Right lobe of liver (tissue), 6 donors: Measurements from ENCODE around the gene SPAAR. TPM values are rescaled to one million over a fixed set of nuclear protein-coding genes. Genes with fewer than 3 reads are reported as not detected.

Experiments
- ATAC-seq, 4 donors: fragments of 200-7000 bp; cut with Tn5 transposase; one replicate each; pipeline ENCODE4 v1.9.1; 2020; ENCODE audit warnings: mild to moderate bottlenecking in 4 of 4, moderate library complexity in 4 of 4
- DNase-seq, 3 donors: peaks; one replicate each; pipeline ENCODE4 v3.0.0-alpha.2; 2020
- H3K27ac ChIP-seq, 3 donors: fragments of 200-600 bp; one replicate each; pipeline ENCODE4 v1.8.0; 2022
- H3K27me3 ChIP-seq, 2 donors: fragments of 200-600 bp; one replicate each; pipeline ENCODE4 v1.8.0; 2022
- H3K36me3 ChIP-seq, 4 donors: fragments of 200-600 bp; sonication (generic) in 1 of 4; one replicate each; pipeline versions ENCODE4 v1.5.1 to v1.8.0; 2017 to 2022; ENCODE audit warnings: control low read depth in 1 of 4
- H3K4me1 ChIP-seq, 4 donors: fragments of 200-600 bp; sonication (generic) in 1 of 4; one replicate each; pipeline versions ENCODE4 v1.5.1 to v1.8.0; 2017 to 2022; ENCODE audit warnings: control low read depth in 1 of 4
- H3K4me3 ChIP-seq, 3 donors: fragments of 200-600 bp; one replicate each; pipeline ENCODE4 v1.8.0; 2022
- H3K9me3 ChIP-seq, 4 donors: fragments of 200-600 bp; sonication (generic) in 1 of 4; one replicate each; pipeline versions ENCODE4 v1.5.1 to v1.8.0; 2017 to 2022; ENCODE audit warnings: control low read depth in 1 of 4
- CTCF ChIP-seq, 4 donors: fragments of 200-600 bp in 3 of 4; fragments of 450-650 bp in 1 of 4; IDR thresholded peaks; one replicate each; pipeline versions ENCODE4 v1.5.1 to v1.8.0; 2016 to 2022; ENCODE audit warnings: antibody characterized with exemption in 4 of 4, mild to moderate bottlenecking in 2 of 4
- POLR2A ChIP-seq: fragments of 450-650 bp; IDR thresholded peaks from one replicate; pipeline ENCODE4 v1.6.1; 2017; ENCODE audit warnings: antibody characterized with exemption, mild to moderate bottlenecking
- WGBS: methylation state at CpG from one replicate; pipeline ENCODE4 v1.1.6; 2018; ENCODE audit warnings: low coverage, low lambda C conversion rate; ENCODE audit not compliant: insufficient coverage; ENCODE audit errors: missing lambda C conversion rate; 5-methylcytosine and 5-hydroxymethylcytosine counted together
- intact Hi-C, 2 donors: fragments of 100-400 bp; cut with DNase I; formaldehyde crosslinking; loops; one replicate each; pipeline versions ENCODE4 v1.11.2 to v1.14.1; 2022
- total RNA-seq, 6 experiments: library from RNA; depleted of rRNA in 2 of 6; stranded (reverse); fragments of >200 nt in 2 of 6; fragmentation: NEBNext Ultra II Directional in 3 of 6; extraction: Animal tissue kit (Norgen Biotek cat#: 25700) in 3 of 6; gene quantifications; one replicate each; pipeline versions ENCODE4 v1.1.0 to v1.2.4, GENCODE V29; 2016 to 2023
- donor health status: DM: no; HTN: yes; CAD: no.
- donor health status: DM: no; HTN: no; CAD: no.
- donor health status: DM: no; HTN: no; CAD: no.
- donor health status: DM: no; HTN: yes; CAD: no.
- donor health status: DM: no; HTN: yes; CAD: no.

The SPAAR gene
- total RNA-seq, 6 experiments from 2014 or later: 0.37 to 1.4 (median 0.84) TPM

- H3K27ac ChIP-seq: peak overlapping the region in 2 of 3 donors; percentile 24 to 62
- 37% methylated on average over 4 of the region's 4 CpGs for WGBS
- ATAC-seq (peak; percentile 22 to 75 (median 66)), DNase-seq (peak in 2 of 3 donors; percentile 73)
- intact Hi-C loops: no loop called here
- TF ChIP-seq POLR2A (no peak), CTCF (IDR thresholded peaks at IDR 0.05) (peak in 1 of 4 donors; percentile 15)
- H3K9me3 ChIP-seq: no peaks in the 10 kb centered on the region
- no peaks in the 10 kb centered on the region for H3K36me3 ChIP-seq
- no peak overlapping the region for H3K4me3 ChIP-seq
- peaks cover 0 to 45% (median 16%) of the 10 kb centered on the region in 4 donors for H3K4me1 ChIP-seq
- no peaks in the 10 kb centered on the region for H3K27me3 ChIP-seq
Measured at GRCh38 chr9:35920051-35920620, 10.8 kb downstream of the SPAAR start.

- TF ChIP-seq CTCF (IDR thresholded peaks at IDR 0.05): no peak
- no peak for TF ChIP-seq POLR2A
- peak overlapping the region; percentile 81 to 93 (median 88) for H3K27ac ChIP-seq
- 100% methylated on average over 1 of the region's 1 CpG for WGBS
- peaks cover 0 to 35% (median 14%) of the 10 kb centered on the region in 4 donors for H3K4me1 ChIP-seq
- DNase-seq (no peak), ATAC-seq (no peak)
- no peaks in the 10 kb centered on the region for H3K9me3 ChIP-seq
- intact Hi-C loops: no loop called here
- H3K27me3 ChIP-seq: no peaks in the 10 kb centered on the region
- H3K4me3 ChIP-seq: no peak overlapping the region
- no peaks in the 10 kb centered on the region for H3K36me3 ChIP-seq
Measured at GRCh38 chr9:35923598-35923926, 14.3 kb downstream of the SPAAR start.

GRCh38 chr9:35923927-35924763, 14.9 kb downstream of the SPAAR start:
- Histone ChIP-seq H3K9me3 (no peaks in the 10 kb centered on the region), H3K27me3 (no peaks in the 10 kb centered on the region), H3K4me3 (no peak overlapping the region), H3K4me1 (peaks cover 0 to 40% (median 14%) of the 10 kb centered on the region in 4 donors), H3K27ac (peak overlapping the region; percentile 81 to 93 (median 88)), H3K36me3 (no peaks in the 10 kb centered on the region)
- intact Hi-C loops: no loop called here
- ATAC-seq (peak; percentile 86 to 95 (median 93)), DNase-seq (peak in 1 of 3 donors; percentile 83)
- WGBS: 11% methylated on average over 9 of the region's 9 CpGs
- TF ChIP-seq CTCF (IDR thresholded peaks at IDR 0.05): no peak
- peak; percentile 33 for TF ChIP-seq POLR2A

- H3K9me3 ChIP-seq: no peaks in the 10 kb centered on the region
- H3K4me3 ChIP-seq: no peak overlapping the region
- WGBS: 51% methylated on average over 9 of the region's 9 CpGs
- no peaks in the 10 kb centered on the region for H3K36me3 ChIP-seq
- peaks cover 0 to 18% (median 6%) of the 10 kb centered on the region in 4 donors for H3K4me1 ChIP-seq
- intact Hi-C loops: no loop called here
- no peaks in the 10 kb centered on the region for H3K27me3 ChIP-seq
- TF ChIP-seq CTCF (IDR thresholded peaks at IDR 0.05): no peak
- no peak for DNase-seq
- ATAC-seq: peak; percentile 58 to 84 (median 78)
- H3K27ac ChIP-seq: no peak overlapping the region
Measured at GRCh38 chr9:35928591-35929452, 19.5 kb downstream of the SPAAR start.
